Neural cell (in vitro differentiated cells): ENCODE results near the gene NYAP1.
"Not testable (repeated sequence)": the region's sequence is repeated elsewhere in the genome, so short reads cannot be mapped to it uniquely, and the experiment has no call there.

Experiments
- CTCF ChIP-seq: fragments of 450-650 bp; IDR thresholded peaks from 2 replicates; pipeline ENCODE4 v1.5.1; 2014; ENCODE audit warnings: antibody characterized with exemption, mild to moderate bottlenecking, moderate library complexity; ENCODE audit not compliant: poor library complexity, severe bottlenecking
- EP300 ChIP-seq: fragments of 450-650 bp; conservative IDR thresholded peaks from 2 replicates; pipeline ENCODE4 v1.6.1; 2014; ENCODE audit warnings: antibody characterized with exemption, mild to moderate bottlenecking, moderate library complexity; ENCODE audit not compliant: poor library complexity, severe bottlenecking
- EZH2 ChIP-seq: fragments of 200-600, 300-800 bp; shearing (Covaris generic), sonication (generic); IDR thresholded peaks from 2 replicates; pipeline ENCODE4 v1.6.1; 2014; ENCODE audit warnings: antibody characterized with exemption, low read length, borderline replicate concordance, mild to moderate bottlenecking; ENCODE audit not compliant: insufficient read depth, poor library complexity, severe bottlenecking
- POLR2AphosphoS5 ChIP-seq: IDR thresholded peaks from 2 replicates; pipeline ENCODE4 v1.6.1; 2012
- RAD21 ChIP-seq: fragments of 450-650 bp; conservative IDR thresholded peaks from 2 replicates; pipeline ENCODE4 v1.6.1; 2014; ENCODE audit warnings: antibody characterized with exemption, mild to moderate bottlenecking, moderate library complexity
- REST ChIP-seq: IDR thresholded peaks from 2 replicates; pipeline ENCODE4 v1.6.1; 2012; ENCODE audit warnings: borderline replicate concordance

- not testable (repeated sequence) for TF ChIP-seq CTCF, RAD21, EZH2, REST, EP300, POLR2AphosphoS5
Observed at GRCh38 chr7:100447363-100447762, 36.4 kb upstream of the NYAP1 start.
